Neural progenitor cell (in vitro differentiated cells): ENCODE results near the gene PNMT.

Experiments
- CTCF ChIP-seq: fragments of 200-600 bp; sonication (generic); IDR thresholded peaks from 2 replicates; pipeline ENCODE4 v1.5.1; 2017; ENCODE audit warnings: antibody characterized with exemption, mild to moderate bottlenecking
- EZH2 ChIP-seq: fragments of 200-600 bp; sonication (generic); IDR thresholded peaks from 2 replicates; pipeline ENCODE4 v1.6.1; 2017; ENCODE audit warnings: antibody characterized with exemption, mild to moderate bottlenecking, moderate library complexity
- EZH2phosphoT487 ChIP-seq: fragments of 200-600 bp; sonication (generic); IDR thresholded peaks from 2 replicates; pipeline ENCODE4 v1.6.1; 2017; ENCODE audit warnings: antibody characterized with exemption

DNA sequence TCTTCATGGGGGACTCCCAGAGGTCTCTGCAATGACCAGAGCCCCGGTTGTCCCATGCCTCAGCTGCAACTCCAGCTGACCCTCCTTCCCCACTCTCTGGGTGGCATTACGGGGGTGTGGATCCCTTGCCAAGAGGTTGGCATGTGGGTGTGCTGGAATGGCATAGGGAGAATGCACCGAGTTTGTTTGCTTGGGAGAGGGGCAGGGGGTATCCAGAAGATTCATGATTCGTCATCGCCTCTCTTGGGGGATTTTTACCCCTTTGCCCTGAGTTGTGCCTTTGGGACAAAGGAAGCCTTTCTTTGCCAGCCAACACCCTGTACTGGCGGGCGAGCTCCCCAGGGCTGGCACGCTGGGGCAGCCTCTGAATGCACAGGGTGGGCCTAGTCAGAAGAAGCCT is 38.1 kb downstream of the PNMT start:
- TF ChIP-seq CTCF, result no peak
- no peak for TF ChIP-seq EZH2
- no peak for TF ChIP-seq EZH2phosphoT487
